Measurements from ENCODE around the gene WDR18.

- TF ChIP-seq, protein P1, sequence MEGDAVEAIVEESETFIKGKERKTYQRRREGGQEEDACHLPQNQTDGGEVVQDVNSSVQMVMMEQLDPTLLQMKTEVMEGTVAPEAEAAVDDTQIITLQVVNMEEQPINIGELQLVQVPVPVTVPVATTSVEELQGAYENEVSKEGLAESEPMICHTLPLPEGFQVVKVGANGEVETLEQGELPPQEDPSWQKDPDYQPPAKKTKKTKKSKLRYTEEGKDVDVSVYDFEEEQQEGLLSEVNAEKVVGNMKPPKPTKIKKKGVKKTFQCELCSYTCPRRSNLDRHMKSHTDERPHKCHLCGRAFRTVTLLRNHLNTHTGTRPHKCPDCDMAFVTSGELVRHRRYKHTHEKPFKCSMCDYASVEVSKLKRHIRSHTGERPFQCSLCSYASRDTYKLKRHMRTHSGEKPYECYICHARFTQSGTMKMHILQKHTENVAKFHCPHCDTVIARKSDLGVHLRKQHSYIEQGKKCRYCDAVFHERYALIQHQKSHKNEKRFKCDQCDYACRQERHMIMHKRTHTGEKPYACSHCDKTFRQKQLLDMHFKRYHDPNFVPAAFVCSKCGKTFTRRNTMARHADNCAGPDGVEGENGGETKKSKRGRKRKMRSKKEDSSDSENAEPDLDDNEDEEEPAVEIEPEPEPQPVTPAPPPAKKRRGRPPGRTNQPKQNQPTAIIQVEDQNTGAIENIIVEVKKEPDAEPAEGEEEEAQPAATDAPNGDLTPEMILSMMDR (IDR thresholded peaks at IDR 0.05; ENCODE audit: insufficient read depth, low read depth, low read length): no peak
- no peak for TF ChIP-seq EZH2 (IDR thresholded peaks at IDR 0.05; ENCODE audit: insufficient read depth, low read length)
These were observed 12.3 kb upstream of the WDR18 start for GRCh38 chr19:971795-972194.
